GM12878 (cell line): Measurements from ENCODE around the gene TIMM10B. TPM values are rescaled to one million over a fixed set of nuclear protein-coding genes. Genes with fewer than 3 reads are reported as not detected.

Source experiments
- ATAC-seq: fragments of 200-7000 bp; cut with Tn5 transposase; 3 replicates; pipeline ENCODE4 v1.9.1; 2020; ENCODE audit warnings: mild to moderate bottlenecking, moderate library complexity
- BruUV-seq: library from RNA; stranded (reverse); fragments of 400-500 nt; replicated peaks from 2 replicates; lab custom pipeline; 2021; lab: Mats Ljungman, UMichigan
- CTCF ChIA-PET: fragments of 300-600 bp; sonication (Branson Sonifier 250); formaldehyde crosslinking; extraction: SDS; loops from one replicate; lab custom pipeline; 2021; ENCODE audit warnings: inconsistent platforms; lab: Yijun Ruan, JAX
- POLR2A ChIA-PET: fragments of 350-600 bp; formaldehyde crosslinking; extraction: SDS; loops from one replicate; lab custom pipeline; 2021; ENCODE audit warnings: inconsistent platforms; lab: Charles Lee
- RAD21 ChIA-PET: fragments of 300-600 bp; sonication (Branson Sonifier 250); formaldehyde crosslinking; loops from one replicate; lab custom pipeline; 2023; ENCODE audit warnings: antibody characterized with exemption; ENCODE audit not compliant: unreplicated experiment; lab: Charles Lee
- SMC1A ChIA-PET: fragments of 300-600 bp; sonication (Branson Sonifier 250); formaldehyde crosslinking; loops from one replicate; lab custom pipeline; 2023; ENCODE audit not compliant: unreplicated experiment, uncharacterized antibody; lab: Charles Lee
- DNase-seq: peaks from one replicate; pipeline ENCODE4 v3.0.0-alpha.2; 2011; ENCODE audit warnings: low read depth, low spot score
- FAIRE-seq: peaks from 3 replicates; lab custom pipeline; 2011; peaks lifted over from hg19 to GRCh38; lab: Jason Lieb, UNC
- H2AFZ ChIP-seq: 2 replicates; pipeline ENCODE4 v1.6.0; 2011; ENCODE audit warnings: low read depth, low read length, control low read depth; ENCODE audit not compliant: control insufficient read depth
- H3K27ac ChIP-seq: 2 replicates; pipeline ENCODE4 v1.5.1; 2011; ENCODE audit warnings: control low read depth; ENCODE audit not compliant: control insufficient read depth, insufficient read depth
- H3K27me3 ChIP-seq, 2 experiments: replicated peaks in 1 of 2; 2 replicates each; pipeline versions ENCODE4 v1.6.0 to v1.6.1; 2011; ENCODE audit warnings: low read length in 1 of 2; ENCODE audit not compliant: control insufficient read depth in 2 of 2, insufficient read depth in 2 of 2
- H3K36me3 ChIP-seq, 2 experiments: 2 replicates each; pipeline ENCODE4 v1.5.1; 2011; ENCODE audit warnings: low read length in 1 of 2; ENCODE audit not compliant: control insufficient read depth in 2 of 2, insufficient read depth in 2 of 2
- H3K4me1 ChIP-seq: 2 replicates; pipeline ENCODE4 v1.6.1; 2011; ENCODE audit warnings: mild to moderate bottlenecking, low read length, moderate library complexity, mixed read lengths; ENCODE audit not compliant: control insufficient read depth, insufficient read depth
- H3K4me2 ChIP-seq: 2 replicates; pipeline ENCODE4 v1.6.0; 2011; ENCODE audit warnings: control low read depth; ENCODE audit not compliant: control insufficient read depth, insufficient read depth
- H3K4me3 ChIP-seq: fragments of 200-600 bp; sonication (generic); 2 replicates; pipeline ENCODE4 v1.5.1; 2016
- H3K79me2 ChIP-seq: 2 replicates; pipeline ENCODE4 v1.6.0; 2011; ENCODE audit warnings: low read length; ENCODE audit not compliant: control insufficient read depth, insufficient read depth
- H3K9ac ChIP-seq: 2 replicates; pipeline ENCODE4 v1.8.0; 2011; ENCODE audit warnings: low read length, control low read depth, mixed read lengths; ENCODE audit not compliant: control insufficient read depth, insufficient read depth
- H3K9me3 ChIP-seq: replicated peaks from 3 replicates; pipeline ENCODE4 v1.5.1; 2011; ENCODE audit warnings: mild to moderate bottlenecking, low read length; ENCODE audit not compliant: control insufficient read depth, insufficient read depth
- H4K20me1 ChIP-seq: 2 replicates; pipeline ENCODE4 v1.6.0; 2011; ENCODE audit not compliant: control insufficient read depth, insufficient read depth
- NFXL1 ChIP-seq: fragments of 450-650 bp; IDR thresholded peaks from 2 replicates; pipeline ENCODE4 v1.6.1; 2017; ENCODE audit warnings: antibody characterized with exemption, mild to moderate bottlenecking, borderline replicate concordance
- RELB ChIP-seq: fragments of 450-650 bp; IDR thresholded peaks from 2 replicates; pipeline ENCODE4 v1.6.1; 2017; ENCODE audit warnings: low read depth, mild to moderate bottlenecking, moderate library complexity
- STAT3 ChIP-seq: IDR thresholded peaks from 2 replicates; pipeline ENCODE4 v1.6.1; 2011; ENCODE audit warnings: low read depth, low read length, improper control_type of control experiment
- ZBTB40 ChIP-seq: fragments of 450-650 bp; IDR thresholded peaks from 2 replicates; pipeline ENCODE4 v1.6.1; 2016; ENCODE audit warnings: mild to moderate bottlenecking, moderate library complexity, borderline replicate concordance
- ZNF24 ChIP-seq: fragments of 450-650 bp; IDR thresholded peaks from 2 replicates; pipeline ENCODE4 v1.6.1; 2017; ENCODE audit warnings: antibody characterized with exemption, mild to moderate bottlenecking
- ZNF592 ChIP-seq: fragments of 450-650 bp; IDR thresholded peaks from 2 replicates; pipeline ENCODE4 v1.6.1; 2017; ENCODE audit warnings: mild to moderate bottlenecking, moderate library complexity
- WGBS: methylation state at CpG from one replicate; pipeline ENCODE4 v1.1.6; 2016; ENCODE audit warnings: low lambda C conversion rate; ENCODE audit not compliant: insufficient replicate concordance, insufficient coverage; ENCODE audit errors: missing lambda C conversion rate; 5-methylcytosine and 5-hydroxymethylcytosine counted together
- in situ Hi-C: fragments of 300-500 bp; cut with MboI; formaldehyde crosslinking; loops from 9 replicates; pipeline ENCODE4 v1.14.3; 2018; ENCODE audit warnings: mixed read lengths
- intact Hi-C: fragments of 100-400 bp; cut with micrococcal nuclease; formaldehyde crosslinking; loops from one replicate; pipeline ENCODE4 v1.14.2; 2022; ENCODE audit not compliant: unreplicated experiment
- polyA plus RNA-seq, 11 experiments: library from polyadenylated mRNA; depleted of rRNA in 4 of 11; unstranded in 6 of 11; stranded (reverse) in 5 of 11; fragments of >200 nt; fragmentation: Nextera tagmentation in 4 of 11; fragmentation: Illumina TruSeq in 1 of 11; extraction: Ambion mirVana in 4 of 11; extraction: Trizol in 1 of 11; gene quantifications; 1 replicate in 1 of 11; 2 replicates in 10 of 11; pipeline versions ENCODE4 v1.2.1 to v1.2.3, GENCODE V29; 2011 to 2016; ENCODE audit warnings: inconsistent platforms in 2 of 11, missing spikeins in 2 of 11, low read depth in 1 of 11
- total RNA-seq, 4 experiments: library from RNA; depleted of rRNA in 3 of 4; stranded (reverse); fragments of >200 nt in 3 of 4; fragmentation: Illumina TruSeq in 1 of 4; extraction: Trizol in 1 of 4; gene quantifications; 2 replicates each; pipeline versions ENCODE4 v1.2.1 to v1.2.3, GENCODE V29; 2013 to 2021

Gene TIMM10B
- total and polyA plus RNA-seq, 10 of the 15 experiments (the other 5 are each of a cell fraction or from before 2014, with no cell fraction given) = 30.3 to 126 (median 53.1) TPM

- TF ChIP-seq STAT3 (no peak), ZNF592 (no peak), ZNF24 (peak; percentile 97), NFXL1 (no peak)
Observed at GRCh38 chr11:6468712-6469495, 12.4 kb upstream of the TIMM10B start (continued).

GRCh38 chr11:6469599-6469998 is 11.7 kb upstream of the TIMM10B start:
- ChIA-PET POLR2A (interaction anchor here (1.0 to 4.3 kb wide), 7 partner anchors 12 to 240 kb away, joined by 3 to 26 read pairs (median 4); partner anchors contain the start of genes ARFIP2, SMPD1, TIMM10B and TPP1), CTCF (interaction anchor here (0.7 to 2.8 kb wide), 6 partner anchors 12 to 214 kb away, joined by 3 to 20 read pairs (median 9); partner anchors contain the start of genes ARFIP2, MRPL17 and TIMM10B), RAD21 (interaction anchor here (0.8 to 2.7 kb wide), 5 partner anchors 12 to 213 kb away, joined by 3 to 21 read pairs (median 4); partner anchors contain the start of genes ARFIP2, MRPL17, SMPD1 and TIMM10B), SMC1A (interaction anchor here (0.8 to 1.9 kb wide), 10 partner anchors 10 to 90 kb away, joined by 3 to 5 read pairs (median 4); partner anchors contain the start of genes ARFIP2 and TIMM10B)
- no peaks in the 10 kb centered on the region for H3K79me2 ChIP-seq
- in situ Hi-C loops = no loop called here
- no peak for ATAC-seq
- H3K4me1 ChIP-seq = peaks cover 15% of the 10 kb centered on the region
- H3K27ac ChIP-seq = peak overlapping the region; percentile 11; the same call in 1 of the 2 replicates
- 100% methylated on average over 1 of the region's 1 CpG for WGBS
- H3K9me3 ChIP-seq = no peaks in the 10 kb centered on the region
- H3K36me3 ChIP-seq = no peaks in the 10 kb centered on the region
- TF ChIP-seq RELB (peak; percentile 6; the same call in 1 of the 2 replicates), ZBTB40 (no peak)
- intact Hi-C loops = no loop called here
- H3K4me2 ChIP-seq = no peak overlapping the region; the same call in 1 of the 2 replicates
- FAIRE-seq = no peak
- H2AFZ ChIP-seq = peak overlapping the region; percentile 94
- H3K9ac ChIP-seq = no peak overlapping the region
- DNase-seq = no peak
- H3K27me3 ChIP-seq = no peaks in the 10 kb centered on the region
- H3K4me3 ChIP-seq = no peak overlapping the region
- H4K20me1 ChIP-seq = no peaks in the 10 kb centered on the region
- no TSS peak for BruUV-seq
